Astrocyte (in vitro differentiated cells and primary cell): ENCODE measurements around the gene CCDC85B.

ENCODE experiments used
- EZH2 ChIP-seq: IDR thresholded peaks from 2 replicates; pipeline ENCODE4 v1.6.1; 2012; ENCODE audit warnings: mild to moderate bottlenecking, low read length, inconsistent platforms; ENCODE audit not compliant: insufficient read depth
- TF ChIP-seq, protein P1 (sequence below): IDR thresholded peaks from 2 replicates; pipeline ENCODE4 v1.5.1; 2011; ENCODE audit warnings: low read depth, mild to moderate bottlenecking, inconsistent platforms, low read length, moderate library complexity; ENCODE audit not compliant: insufficient read depth

DNA sequence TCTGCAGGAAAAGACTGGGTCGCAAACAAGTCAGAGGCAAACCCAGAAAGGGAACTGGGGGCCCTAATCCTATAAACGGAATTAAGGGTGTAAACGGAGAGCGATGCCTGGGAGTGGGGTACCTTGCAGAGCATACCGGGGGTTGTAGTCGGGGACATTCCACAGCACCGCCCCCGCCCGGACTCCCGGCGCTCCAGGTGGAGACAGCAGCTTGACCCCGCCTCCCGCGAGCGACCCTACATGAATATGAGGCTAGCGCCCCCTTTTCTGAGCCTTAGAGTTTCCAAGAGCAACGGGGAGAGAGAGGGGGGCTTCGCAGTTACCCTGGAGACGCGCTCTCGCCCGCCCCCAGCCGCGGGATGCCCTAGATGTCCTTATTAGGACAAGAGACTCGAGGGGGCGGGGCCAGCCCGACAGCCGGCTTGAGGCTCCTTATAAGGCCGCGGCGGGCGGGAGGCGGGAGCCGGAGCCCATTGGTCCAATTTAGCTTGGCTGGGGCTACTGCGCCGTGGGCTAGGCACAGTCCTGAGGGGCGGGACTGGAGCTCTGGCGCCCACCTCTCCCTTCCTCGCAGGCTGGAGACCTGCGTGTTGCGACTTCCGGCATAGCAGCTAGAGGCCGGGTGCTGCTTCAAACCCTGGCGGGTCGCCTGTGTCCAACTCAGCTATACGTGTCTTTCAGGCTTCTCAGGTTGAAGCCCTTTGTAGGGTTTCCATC, 31.2 kb upstream of the CCDC85B start:
- TF ChIP-seq, protein P1, sequence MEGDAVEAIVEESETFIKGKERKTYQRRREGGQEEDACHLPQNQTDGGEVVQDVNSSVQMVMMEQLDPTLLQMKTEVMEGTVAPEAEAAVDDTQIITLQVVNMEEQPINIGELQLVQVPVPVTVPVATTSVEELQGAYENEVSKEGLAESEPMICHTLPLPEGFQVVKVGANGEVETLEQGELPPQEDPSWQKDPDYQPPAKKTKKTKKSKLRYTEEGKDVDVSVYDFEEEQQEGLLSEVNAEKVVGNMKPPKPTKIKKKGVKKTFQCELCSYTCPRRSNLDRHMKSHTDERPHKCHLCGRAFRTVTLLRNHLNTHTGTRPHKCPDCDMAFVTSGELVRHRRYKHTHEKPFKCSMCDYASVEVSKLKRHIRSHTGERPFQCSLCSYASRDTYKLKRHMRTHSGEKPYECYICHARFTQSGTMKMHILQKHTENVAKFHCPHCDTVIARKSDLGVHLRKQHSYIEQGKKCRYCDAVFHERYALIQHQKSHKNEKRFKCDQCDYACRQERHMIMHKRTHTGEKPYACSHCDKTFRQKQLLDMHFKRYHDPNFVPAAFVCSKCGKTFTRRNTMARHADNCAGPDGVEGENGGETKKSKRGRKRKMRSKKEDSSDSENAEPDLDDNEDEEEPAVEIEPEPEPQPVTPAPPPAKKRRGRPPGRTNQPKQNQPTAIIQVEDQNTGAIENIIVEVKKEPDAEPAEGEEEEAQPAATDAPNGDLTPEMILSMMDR, result no peak
- TF ChIP-seq EZH2, result no peak
